ENCODE data around the gene SNX15.
"Not testable (repeated sequence)": the region's sequence is repeated elsewhere in the genome, so short reads cannot be mapped to it uniquely, and the experiment has no call there.

Gene SNX15

DNA sequence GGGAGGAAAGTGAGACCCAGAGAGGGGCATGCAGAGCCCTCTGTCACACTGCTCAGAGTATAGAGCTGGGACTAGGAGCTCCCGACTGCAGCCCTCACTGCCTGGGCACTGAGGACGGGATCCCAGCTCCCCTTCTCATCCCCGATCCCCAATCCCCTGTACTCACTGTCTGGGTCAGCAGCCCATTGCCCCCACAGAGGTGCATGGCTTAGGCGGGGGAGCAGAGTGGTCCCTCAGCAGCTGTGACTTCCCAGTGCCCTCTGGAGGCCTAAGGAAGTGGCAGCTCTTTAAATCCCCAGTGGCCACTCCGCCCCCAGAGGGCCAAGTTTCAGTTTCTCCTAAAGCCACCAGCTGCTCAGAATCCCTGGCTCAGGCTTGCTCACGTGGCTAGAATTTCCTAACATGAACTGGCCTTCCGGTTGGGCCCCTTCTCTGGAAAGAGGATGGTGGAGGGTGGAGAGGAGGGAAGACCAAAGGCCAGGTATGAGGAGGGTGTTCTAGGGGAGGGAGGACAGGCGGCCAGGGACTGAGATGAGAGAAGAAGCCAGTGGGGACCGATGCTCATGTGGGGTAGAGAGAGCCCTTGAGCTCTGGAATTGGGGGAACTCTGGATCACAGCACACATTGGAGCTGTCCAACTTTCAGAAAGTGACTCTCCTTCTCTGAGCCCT is 30.4 kb upstream of the SNX15 start, which contains the start of gene BATF2:
Gene BATF2 (minus strand): TSS at position 262 of the 671 bp plus-strand sequence. CDS start 57 bp downstream, at position 205.
- TF ChIP-seq ZNF274 (IDR thresholded peaks at IDR 0.05; ENCODE audit: low read depth, low read length), result no peak
- TF ChIP-seq YY1 (IDR thresholded peaks at IDR 0.05; ENCODE audit: insufficient read depth, insufficient read length), result no peak
- TF ChIP-seq SUZ12 (IDR thresholded peaks at IDR 0.05; ENCODE audit: extremely low read depth, insufficient read depth, insufficient read length), result no peak
- Histone ChIP-seq H3K9me3 (ENCODE audit: insufficient read depth, low read length) (no peaks in the 10 kb centered on the region), H3K4me1 (ENCODE audit: insufficient read depth, insufficient read length) (peaks cover 3% of the 10 kb centered on the region), H3K9ac (ENCODE audit: insufficient read length, low read depth) (peak within 1 kb of the TSS; percentile 43), H3K36me3 (ENCODE audit: insufficient read depth, insufficient read length, low read length) (no peaks in the 10 kb centered on the region), H3K4me3 (ENCODE audit: insufficient read length, low read depth) (no peak within 1 kb of the TSS), H3K27me3 (ENCODE audit: insufficient read depth, insufficient read length) (no peaks in the 10 kb centered on the region)
- DNase-seq (ENCODE audit: low read depth, low spot score), result peak; percentile 46

DNA sequence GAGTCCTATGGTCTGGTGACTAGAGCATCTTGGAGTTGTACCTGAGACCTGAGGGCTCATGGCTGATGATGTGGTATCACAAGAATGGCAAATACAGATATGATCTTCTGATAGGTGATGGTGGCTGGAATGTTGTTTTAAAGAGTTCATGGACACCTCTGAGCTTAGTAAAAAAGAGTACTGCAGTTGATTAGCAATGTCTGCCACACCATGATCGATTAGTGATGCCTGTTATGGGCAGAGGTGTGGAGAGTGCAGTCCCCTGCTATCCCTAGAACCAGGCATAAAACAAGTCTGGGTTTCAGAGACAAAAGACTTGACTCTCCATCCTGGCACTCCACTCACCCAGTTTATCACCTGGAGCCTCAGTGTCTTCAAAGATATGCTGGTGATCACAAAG is 29.1 kb upstream of the SNX15 start:
- no peaks in the 10 kb centered on the region for H3K27me3 ChIP-seq (ENCODE audit: insufficient read depth, insufficient read length)
- H3K4me3 ChIP-seq (ENCODE audit: insufficient read length, low read depth), result no peak overlapping the region
- no peaks in the 10 kb centered on the region for H3K9me3 ChIP-seq (ENCODE audit: insufficient read depth, low read length)
- no peak overlapping the region for H3K9ac ChIP-seq (ENCODE audit: insufficient read length, low read depth)
- TF ChIP-seq ZNF274 (IDR thresholded peaks at IDR 0.05; ENCODE audit: low read depth, low read length) (no peak), YY1 (IDR thresholded peaks at IDR 0.05; ENCODE audit: insufficient read depth, insufficient read length) (no peak), SUZ12 (IDR thresholded peaks at IDR 0.05; ENCODE audit: extremely low read depth, insufficient read depth, insufficient read length) (no peak)
- H3K4me1 ChIP-seq (ENCODE audit: insufficient read depth, insufficient read length), result peaks cover 3% of the 10 kb centered on the region
- no peaks in the 10 kb centered on the region for H3K36me3 ChIP-seq (ENCODE audit: insufficient read depth, insufficient read length, low read length)
- DNase-seq (ENCODE audit: low read depth, low spot score), result no peak

DNA sequence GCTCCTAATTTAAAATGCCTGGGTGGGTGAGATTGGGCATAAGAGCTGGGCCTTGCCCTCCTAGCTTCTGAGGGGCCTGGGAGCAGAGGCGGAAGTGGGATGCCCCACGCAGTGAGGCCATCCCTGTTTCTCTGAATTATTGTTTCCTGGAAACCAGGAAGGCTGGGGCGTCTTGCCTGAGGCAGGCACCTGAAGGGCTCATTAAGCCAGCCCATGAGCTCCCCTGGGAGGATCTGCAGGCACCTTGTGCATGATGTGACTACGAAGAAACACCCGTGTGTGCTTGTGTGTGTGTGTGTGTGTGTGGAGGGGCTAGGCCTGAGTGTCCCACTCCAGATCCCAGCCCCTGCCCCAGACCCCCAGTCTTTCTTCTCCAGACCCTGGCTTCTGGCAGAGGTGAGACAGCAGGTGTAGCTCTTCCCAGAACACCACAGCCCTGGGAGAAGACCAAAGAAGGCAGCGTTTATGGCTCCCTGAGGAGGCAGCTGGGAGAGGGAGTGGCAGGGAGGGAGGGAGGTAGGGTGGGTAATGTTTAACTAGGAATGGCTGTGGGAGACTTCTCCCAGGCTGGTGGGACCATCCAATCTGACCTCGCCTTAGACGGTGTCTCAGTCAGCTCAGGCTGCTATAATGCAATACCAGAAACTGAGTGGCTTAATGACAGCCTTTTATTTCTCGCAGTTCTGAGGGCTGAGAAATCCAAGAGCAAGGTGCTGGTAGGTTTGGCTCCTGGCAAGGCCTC is 28.4 kb upstream of the SNX15 start:
- Histone ChIP-seq H3K4me1 (ENCODE audit: insufficient read depth, insufficient read length) (peaks cover 3% of the 10 kb centered on the region), H3K36me3 (ENCODE audit: insufficient read depth, insufficient read length, low read length) (no peaks in the 10 kb centered on the region), H3K9ac (ENCODE audit: insufficient read length, low read depth) (no peak overlapping the region), H3K9me3 (ENCODE audit: insufficient read depth, low read length) (no peaks in the 10 kb centered on the region), H3K27me3 (ENCODE audit: insufficient read depth, insufficient read length) (no peaks in the 10 kb centered on the region), H3K4me3 (ENCODE audit: insufficient read length, low read depth) (no peak overlapping the region)
- DNase-seq (ENCODE audit: low read depth, low spot score), result no peak
- TF ChIP-seq ZNF274 (IDR thresholded peaks at IDR 0.05; ENCODE audit: low read depth, low read length), result no peak
- TF ChIP-seq YY1 (IDR thresholded peaks at IDR 0.05; ENCODE audit: insufficient read depth, insufficient read length), result no peak
- no peak for TF ChIP-seq SUZ12 (IDR thresholded peaks at IDR 0.05; ENCODE audit: extremely low read depth, insufficient read depth, insufficient read length)

DNA sequence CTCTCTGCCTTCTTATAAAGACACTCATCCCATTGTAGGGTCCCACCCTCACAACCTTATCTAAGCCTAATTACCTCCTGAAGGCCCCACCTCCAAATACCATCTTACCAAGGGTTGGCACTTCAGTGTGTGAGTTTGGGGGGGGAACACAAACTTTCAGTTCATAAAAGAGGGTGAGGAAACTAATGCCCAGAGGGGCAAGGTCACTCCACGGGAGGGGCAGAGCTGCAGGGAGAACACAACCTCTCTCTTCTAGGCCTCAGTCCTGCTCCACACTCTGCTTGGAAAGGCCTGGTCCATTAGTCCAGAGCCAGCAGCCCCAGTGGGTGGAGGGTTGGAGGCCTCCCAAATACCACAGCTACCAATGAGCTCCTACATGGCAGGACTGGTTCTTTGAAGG is 27.8 kb upstream of the SNX15 start:
- TF ChIP-seq SUZ12 (IDR thresholded peaks at IDR 0.05; ENCODE audit: extremely low read depth, insufficient read depth, insufficient read length) (no peak), YY1 (IDR thresholded peaks at IDR 0.05; ENCODE audit: insufficient read depth, insufficient read length) (no peak), ZNF274 (IDR thresholded peaks at IDR 0.05; ENCODE audit: low read depth, low read length) (no peak)
- no peak overlapping the region for H3K9ac ChIP-seq (ENCODE audit: insufficient read length, low read depth)
- no peaks in the 10 kb centered on the region for H3K36me3 ChIP-seq (ENCODE audit: insufficient read depth, insufficient read length, low read length)
- peaks cover 3% of the 10 kb centered on the region for H3K4me1 ChIP-seq (ENCODE audit: insufficient read depth, insufficient read length)
- H3K9me3 ChIP-seq (ENCODE audit: insufficient read depth, low read length), result no peaks in the 10 kb centered on the region
- no peak overlapping the region for H3K4me3 ChIP-seq (ENCODE audit: insufficient read length, low read depth)
- no peaks in the 10 kb centered on the region for H3K27me3 ChIP-seq (ENCODE audit: insufficient read depth, insufficient read length)
- DNase-seq (ENCODE audit: low read depth, low spot score), result no peak

DNA sequence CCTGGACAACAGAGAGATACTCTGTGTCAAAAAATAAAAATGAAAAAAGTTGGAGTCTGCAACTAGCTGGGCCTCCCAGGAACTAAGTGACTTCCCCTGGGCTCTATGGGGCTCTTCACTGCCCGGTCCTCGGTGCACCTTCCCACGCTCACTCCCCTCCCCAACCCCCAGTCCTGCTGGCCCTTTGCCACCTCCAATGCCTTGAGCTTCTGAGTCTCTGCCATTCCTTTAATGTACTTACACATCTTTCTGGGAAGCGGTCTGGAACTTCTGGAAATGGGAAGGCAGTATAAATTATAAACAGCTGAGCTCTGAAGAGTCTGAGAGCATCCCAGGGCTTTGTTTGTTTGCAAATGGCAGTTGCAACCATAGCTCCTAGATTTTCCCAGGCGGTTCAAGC is 24.5 kb upstream of the SNX15 start:
- Histone ChIP-seq H3K4me3 (ENCODE audit: insufficient read length, low read depth) (no peak overlapping the region), H3K9ac (ENCODE audit: insufficient read length, low read depth) (no peak overlapping the region), H3K27me3 (ENCODE audit: insufficient read depth, insufficient read length) (no peaks in the 10 kb centered on the region), H3K4me1 (ENCODE audit: insufficient read depth, insufficient read length) (no peaks in the 10 kb centered on the region), H3K36me3 (ENCODE audit: insufficient read depth, insufficient read length, low read length) (no peaks in the 10 kb centered on the region), H3K9me3 (ENCODE audit: insufficient read depth, low read length) (no peaks in the 10 kb centered on the region)
- DNase-seq (ENCODE audit: low read depth, low spot score), result no peak
- TF ChIP-seq SUZ12 (IDR thresholded peaks at IDR 0.05; ENCODE audit: extremely low read depth, insufficient read depth, insufficient read length), result no peak
- TF ChIP-seq ZNF274 (IDR thresholded peaks at IDR 0.05; ENCODE audit: low read depth, low read length), result no peak
- TF ChIP-seq YY1 (IDR thresholded peaks at IDR 0.05; ENCODE audit: insufficient read depth, insufficient read length), result no peak

DNA sequence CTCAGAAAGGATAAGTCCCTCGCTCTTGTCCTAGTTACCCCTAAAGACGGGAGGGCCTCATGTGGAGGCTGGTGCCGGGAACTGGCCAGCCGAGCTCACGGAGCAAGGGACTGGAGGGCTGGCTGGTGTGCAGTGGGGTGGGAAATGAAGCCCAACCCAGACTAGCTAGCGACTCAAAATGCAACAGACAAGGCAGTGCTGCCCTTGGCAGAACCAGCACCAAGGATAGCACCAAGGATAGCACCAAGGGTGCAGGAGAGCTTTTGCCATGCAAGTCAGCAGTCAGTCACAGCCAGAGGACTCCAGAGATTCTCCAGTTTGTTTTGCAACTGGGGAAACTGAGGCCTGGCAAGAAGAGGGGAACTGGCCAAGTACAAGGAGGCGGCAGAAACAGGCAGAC is 24.0 kb upstream of the SNX15 start:
- DNase-seq (ENCODE audit: low read depth, low spot score), result no peak
- Histone ChIP-seq H3K9me3 (ENCODE audit: insufficient read depth, low read length) (no peaks in the 10 kb centered on the region), H3K4me1 (ENCODE audit: insufficient read depth, insufficient read length) (no peaks in the 10 kb centered on the region), H3K9ac (ENCODE audit: insufficient read length, low read depth) (no peak overlapping the region), H3K27me3 (ENCODE audit: insufficient read depth, insufficient read length) (no peaks in the 10 kb centered on the region), H3K4me3 (ENCODE audit: insufficient read length, low read depth) (no peak overlapping the region), H3K36me3 (ENCODE audit: insufficient read depth, insufficient read length, low read length) (no peaks in the 10 kb centered on the region)
- TF ChIP-seq SUZ12 (IDR thresholded peaks at IDR 0.05; ENCODE audit: extremely low read depth, insufficient read depth, insufficient read length) (no peak), YY1 (IDR thresholded peaks at IDR 0.05; ENCODE audit: insufficient read depth, insufficient read length) (no peak), ZNF274 (IDR thresholded peaks at IDR 0.05; ENCODE audit: low read depth, low read length) (no peak)

DNA sequence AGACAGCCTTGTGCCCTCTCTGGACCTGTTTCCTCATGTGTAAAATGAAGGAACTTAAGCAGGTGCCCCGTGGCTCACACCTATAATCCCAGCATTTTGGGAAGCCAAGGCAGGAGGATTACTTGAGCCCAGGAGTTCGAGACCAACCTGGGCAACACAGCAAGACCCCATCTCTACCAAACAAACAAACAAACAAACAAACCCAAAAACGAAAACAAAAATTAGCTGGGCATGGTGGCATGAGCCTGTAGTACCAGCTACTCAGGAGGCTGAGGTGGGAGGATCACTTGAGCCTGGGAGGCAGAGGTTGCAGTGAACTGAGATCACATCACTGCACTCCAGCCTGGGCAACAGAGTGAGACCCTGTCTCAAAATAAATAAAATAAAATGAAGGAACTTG is 23.3 kb upstream of the SNX15 start:
- not testable (repeated sequence) for H3K9me3 ChIP-seq (ENCODE audit: insufficient read depth, low read length); DNase-seq (ENCODE audit: low read depth, low spot score); H3K36me3 ChIP-seq (ENCODE audit: insufficient read depth, insufficient read length, low read length); H3K9ac ChIP-seq (ENCODE audit: insufficient read length, low read depth); H3K4me1 ChIP-seq (ENCODE audit: insufficient read depth, insufficient read length); H3K4me3 ChIP-seq (ENCODE audit: insufficient read length, low read depth); H3K27me3 ChIP-seq (ENCODE audit: insufficient read depth, insufficient read length)
